HUES48 (cell line): ENCODE measurements around the gene RAD51B.

Experiments
- H3K27ac ChIP-seq: one replicate; pipeline ENCODE4 v1.7.0; 2013; ENCODE audit warnings: low read depth, low read length, inconsistent platforms
- H3K27me3 ChIP-seq: 2 replicates; pipeline ENCODE4 v1.6.1; 2013; ENCODE audit warnings: mild to moderate bottlenecking, low read length; ENCODE audit not compliant: control insufficient read depth, insufficient read depth
- H3K36me3 ChIP-seq: 2 replicates; pipeline ENCODE4 v1.6.1; 2013; ENCODE audit warnings: low read length; ENCODE audit not compliant: control insufficient read depth, insufficient read depth
- H3K4me1 ChIP-seq: 2 replicates; pipeline ENCODE4 v1.6.1; 2013; ENCODE audit warnings: mild to moderate bottlenecking, low read length; ENCODE audit not compliant: control insufficient read depth, insufficient read depth
- H3K4me3 ChIP-seq: 2 replicates; pipeline ENCODE4 v1.5.1; 2013; ENCODE audit warnings: mild to moderate bottlenecking, low read depth, low read length
- H3K9ac ChIP-seq: 2 replicates; pipeline ENCODE4 v1.6.1; 2013; ENCODE audit warnings: mild to moderate bottlenecking, low read depth, low read length, moderate library complexity
- H3K9me3 ChIP-seq: 2 replicates; pipeline ENCODE4 v1.6.1; 2013; ENCODE audit warnings: low read length; ENCODE audit not compliant: control insufficient read depth, insufficient read depth

Gene RAD51B

DNA sequence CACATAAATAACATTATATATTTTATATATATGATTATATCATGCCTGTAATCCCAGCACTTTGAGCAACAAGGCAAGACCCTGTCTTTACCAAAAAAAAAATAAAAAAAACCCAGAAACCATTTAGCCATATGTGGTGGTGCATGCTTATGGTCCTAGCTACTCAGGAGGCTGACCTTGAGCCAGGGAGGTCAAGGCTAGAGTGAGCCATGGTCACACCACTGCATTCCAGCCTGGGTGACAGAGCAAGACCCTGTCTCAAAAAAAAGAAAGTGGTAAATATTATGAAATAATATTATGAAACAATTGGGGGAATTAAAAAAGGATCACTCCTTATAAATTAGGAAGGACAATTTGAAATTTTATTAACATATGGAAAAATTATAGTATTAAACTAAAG lies 16.0 kb downstream of the RAD51B start:
- Histone ChIP-seq H3K27me3 (no peaks in the 10 kb centered on the region), H3K27ac (no peak overlapping the region), H3K36me3 (no peaks in the 10 kb centered on the region), H3K9ac (no peak overlapping the region), H3K9me3 (no peaks in the 10 kb centered on the region), H3K4me3 (no peak overlapping the region), H3K4me1 (no peaks in the 10 kb centered on the region)

- Histone ChIP-seq H3K27me3 (no peaks in the 10 kb centered on the region), H3K4me1 (no peaks in the 10 kb centered on the region), H3K4me3 (no peak overlapping the region), H3K27ac (no peak overlapping the region), H3K9me3 (no peaks in the 10 kb centered on the region), H3K9ac (no peak overlapping the region), H3K36me3 (no peaks in the 10 kb centered on the region)
These were observed 17.5 kb downstream of the RAD51B start for GRCh38 chr14:67837011-67837624.

DNA sequence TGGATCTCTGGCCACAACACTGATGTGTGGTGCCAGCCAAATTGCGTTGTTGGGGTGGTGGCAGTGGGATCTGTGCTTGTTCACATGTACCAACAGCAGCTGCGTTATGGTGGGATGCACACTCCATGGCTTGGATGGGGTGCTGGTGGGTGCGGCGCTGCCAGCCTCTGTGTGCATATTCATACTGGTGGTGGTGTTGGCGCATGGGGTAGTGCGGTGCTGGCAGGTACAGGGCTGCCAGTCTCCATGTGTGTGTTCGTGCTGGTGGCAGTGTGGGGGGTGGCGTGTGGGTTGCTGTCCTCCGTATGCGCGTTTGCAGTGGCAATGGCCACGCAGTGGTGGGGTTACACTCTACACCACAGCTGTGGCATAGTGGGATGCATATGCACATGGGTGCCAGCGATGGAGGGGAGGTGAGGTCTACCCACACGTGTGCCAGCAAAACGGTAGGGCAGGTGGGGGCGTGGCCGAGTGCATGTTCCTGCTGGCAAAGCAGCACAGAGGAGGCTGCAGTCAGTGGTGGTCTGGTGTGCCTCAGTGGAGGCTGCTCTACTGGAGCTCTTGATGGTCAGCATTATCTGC lies 26.5 kb downstream of the RAD51B start:
- H3K4me3 ChIP-seq = no peak overlapping the region
- no peak overlapping the region for H3K27ac ChIP-seq
- no peaks in the 10 kb centered on the region; the same call in 1 of the 2 replicates for H3K9me3 ChIP-seq
- H3K27me3 ChIP-seq = no peaks in the 10 kb centered on the region
- H3K9ac ChIP-seq = no peak overlapping the region
- no peaks in the 10 kb centered on the region for H3K4me1 ChIP-seq
- no peaks in the 10 kb centered on the region for H3K36me3 ChIP-seq

GRCh38 chr14:67850066-67850830 lies 30.7 kb downstream of the RAD51B start:
- no peaks in the 10 kb centered on the region for H3K27me3 ChIP-seq
- no peaks in the 10 kb centered on the region for H3K36me3 ChIP-seq
- no peak overlapping the region for H3K27ac ChIP-seq
- H3K4me3 ChIP-seq = no peak overlapping the region
- no peaks in the 10 kb centered on the region; the same call in 1 of the 2 replicates for H3K9me3 ChIP-seq
- no peaks in the 10 kb centered on the region for H3K4me1 ChIP-seq
- H3K9ac ChIP-seq = no peak overlapping the region

DNA sequence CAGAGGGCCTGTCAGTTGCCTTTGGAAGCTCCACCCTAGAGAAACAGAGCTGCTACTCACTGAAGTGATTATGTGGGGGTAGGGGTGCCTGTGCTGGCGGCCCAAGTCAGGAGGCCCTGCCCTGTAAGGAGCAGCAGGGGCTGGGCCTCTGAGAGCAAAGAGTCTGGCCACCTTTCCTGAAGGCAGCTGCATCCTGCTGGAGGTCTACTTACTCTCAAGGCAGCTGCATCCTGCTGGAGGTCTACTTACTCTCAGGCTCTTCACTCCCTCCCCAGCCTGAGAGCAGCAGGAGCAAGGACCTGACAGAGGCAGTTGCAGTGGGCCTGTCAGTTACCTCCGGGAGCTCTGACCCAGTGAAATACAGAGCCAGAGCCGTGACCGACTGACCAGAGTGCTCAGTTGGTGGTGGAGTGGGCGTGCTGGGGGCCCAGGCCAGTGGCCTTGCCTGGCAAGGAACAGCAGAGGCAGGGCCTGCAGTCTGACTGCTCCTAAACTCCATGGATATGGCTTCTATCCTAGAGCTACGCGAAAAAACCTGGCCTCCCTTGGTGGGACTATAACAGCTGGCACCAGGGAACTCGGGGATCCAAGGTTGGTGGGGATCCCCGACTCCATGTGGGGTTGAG lies 32.3 kb downstream of the RAD51B start:
- H3K27me3 ChIP-seq = no peaks in the 10 kb centered on the region
- no peaks in the 10 kb centered on the region for H3K4me1 ChIP-seq
- H3K9ac ChIP-seq = no peak overlapping the region
- no peak overlapping the region for H3K4me3 ChIP-seq
- H3K9me3 ChIP-seq = no peaks in the 10 kb centered on the region; the same call in 1 of the 2 replicates
- H3K27ac ChIP-seq = no peak overlapping the region
- H3K36me3 ChIP-seq = no peaks in the 10 kb centered on the region

DNA sequence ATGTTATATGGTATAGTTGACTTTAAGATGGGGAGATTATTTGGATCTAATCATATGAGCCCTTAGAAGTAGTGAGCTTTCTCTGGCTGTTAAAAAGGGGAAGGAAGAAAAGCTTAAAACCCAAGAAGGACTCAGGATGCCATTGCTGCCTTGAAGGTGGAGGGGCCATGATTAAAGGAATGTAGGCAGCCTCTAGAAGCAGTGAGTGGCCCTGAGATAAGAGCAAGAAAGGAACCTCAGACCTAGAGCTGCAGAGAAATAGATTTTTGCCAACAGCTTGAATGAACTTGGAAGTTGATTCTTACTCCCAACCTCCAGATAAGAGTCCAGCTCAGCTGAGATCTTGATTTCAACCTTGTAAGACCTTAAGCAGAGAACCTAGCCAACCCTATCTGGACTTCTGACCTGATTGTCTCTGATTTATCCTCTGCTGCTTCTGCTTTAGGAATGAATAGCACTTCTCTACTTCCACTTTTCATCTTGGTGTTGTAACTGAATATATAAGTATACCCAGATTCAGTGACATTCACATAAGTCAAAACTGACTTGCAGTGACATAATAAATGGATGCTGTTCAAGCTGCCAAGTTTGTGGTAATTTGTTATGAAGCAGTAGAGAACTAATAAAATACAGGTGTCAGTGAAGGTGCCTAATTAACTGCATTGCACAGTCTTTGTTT lies 33.5 kb downstream of the RAD51B start:
- H3K27ac ChIP-seq = no peak overlapping the region
- H3K27me3 ChIP-seq = no peaks in the 10 kb centered on the region
- H3K36me3 ChIP-seq = no peaks in the 10 kb centered on the region
- no peak overlapping the region for H3K9ac ChIP-seq
- no peak overlapping the region for H3K4me3 ChIP-seq
- no peaks in the 10 kb centered on the region for H3K9me3 ChIP-seq
- no peaks in the 10 kb centered on the region for H3K4me1 ChIP-seq

GRCh38 chr14:67853715-67854114 lies 34.1 kb downstream of the RAD51B start:
- Histone ChIP-seq H3K27ac (no peak overlapping the region), H3K4me1 (no peaks in the 10 kb centered on the region), H3K9ac (no peak overlapping the region), H3K27me3 (no peaks in the 10 kb centered on the region), H3K4me3 (no peak overlapping the region), H3K9me3 (no peaks in the 10 kb centered on the region), H3K36me3 (no peaks in the 10 kb centered on the region)

DNA sequence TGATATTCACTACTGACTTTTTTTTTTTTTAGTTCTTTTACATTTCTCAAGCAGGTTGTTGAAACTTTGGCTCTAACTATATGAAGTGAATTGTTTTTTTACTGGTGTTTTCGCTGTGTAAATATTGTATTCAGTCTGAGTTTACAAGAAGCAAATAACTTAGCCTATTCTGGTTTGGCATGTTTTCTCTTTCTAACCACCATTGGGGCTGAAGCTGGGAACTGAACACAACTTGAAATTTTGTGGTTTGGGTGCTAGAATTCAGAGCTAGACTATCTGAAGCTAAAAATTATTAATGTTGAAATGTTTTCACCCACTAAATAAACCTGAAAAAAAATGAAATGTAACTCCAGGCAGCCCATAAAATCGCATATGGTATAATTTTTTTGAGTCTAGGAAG lies 37.2 kb downstream of the RAD51B start:
- Histone ChIP-seq H3K9ac (no peak overlapping the region), H3K27ac (no peak overlapping the region), H3K4me1 (peaks cover 4% of the 10 kb centered on the region; the same call in 1 of the 2 replicates), H3K9me3 (no peaks in the 10 kb centered on the region), H3K4me3 (no peak overlapping the region), H3K36me3 (no peaks in the 10 kb centered on the region), H3K27me3 (no peaks in the 10 kb centered on the region)

- Histone ChIP-seq H3K4me3 (no peak overlapping the region), H3K27me3 (no peaks in the 10 kb centered on the region), H3K9ac (no peak overlapping the region), H3K4me1 (peaks cover 5% of the 10 kb centered on the region; the same call in 1 of the 2 replicates), H3K9me3 (no peaks in the 10 kb centered on the region), H3K27ac (no peak overlapping the region), H3K36me3 (no peaks in the 10 kb centered on the region)
These were observed 38.3 kb downstream of the RAD51B start for GRCh38 chr14:67857778-67858350.

- Histone ChIP-seq H3K27ac (no peak overlapping the region), H3K9me3 (no peaks in the 10 kb centered on the region), H3K27me3 (no peaks in the 10 kb centered on the region), H3K4me3 (no peak overlapping the region), H3K4me1 (peaks cover 5% of the 10 kb centered on the region; the same call in 1 of the 2 replicates), H3K36me3 (no peaks in the 10 kb centered on the region), H3K9ac (no peak overlapping the region)
These were observed 39.7 kb downstream of the RAD51B start for GRCh38 chr14:67859169-67859749.
